ENCODE data around the gene CHDH.

The CHDH gene

DNA sequence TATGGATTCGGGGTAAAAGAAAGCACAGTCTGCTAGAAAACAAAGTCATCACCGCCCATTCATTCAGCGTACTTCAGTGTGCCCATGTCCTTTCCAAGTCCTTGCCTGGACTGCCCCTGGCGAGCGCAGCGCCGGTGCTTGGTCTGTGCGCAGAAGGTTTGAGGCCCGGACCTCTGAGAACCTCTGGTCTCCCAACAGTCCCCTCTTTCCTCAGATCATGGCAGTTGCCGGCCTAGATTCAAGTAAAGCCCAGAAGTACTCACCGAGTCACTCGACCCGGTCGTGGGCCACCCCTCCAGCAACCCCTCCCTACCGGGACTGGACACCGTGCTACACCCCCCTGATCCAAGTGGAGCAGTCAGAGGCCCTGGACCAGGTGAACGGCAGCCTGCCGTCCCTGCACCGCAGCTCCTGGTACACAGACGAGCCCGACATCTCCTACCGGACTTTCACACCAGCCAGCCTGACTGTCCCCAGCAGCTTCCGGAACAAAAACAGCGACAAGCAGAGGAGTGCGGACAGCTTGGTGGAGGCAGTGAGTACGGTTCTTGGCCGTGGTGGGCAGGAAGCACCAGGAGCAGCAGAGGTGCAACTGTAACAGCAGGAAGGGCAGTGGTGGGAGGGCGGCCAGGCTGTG lies 36.3 kb downstream of the CHDH start:
- in situ Hi-C loops (cut with HindIII; ENCODE audit: low sequenced_read_pairs) = no loop called here

DNA sequence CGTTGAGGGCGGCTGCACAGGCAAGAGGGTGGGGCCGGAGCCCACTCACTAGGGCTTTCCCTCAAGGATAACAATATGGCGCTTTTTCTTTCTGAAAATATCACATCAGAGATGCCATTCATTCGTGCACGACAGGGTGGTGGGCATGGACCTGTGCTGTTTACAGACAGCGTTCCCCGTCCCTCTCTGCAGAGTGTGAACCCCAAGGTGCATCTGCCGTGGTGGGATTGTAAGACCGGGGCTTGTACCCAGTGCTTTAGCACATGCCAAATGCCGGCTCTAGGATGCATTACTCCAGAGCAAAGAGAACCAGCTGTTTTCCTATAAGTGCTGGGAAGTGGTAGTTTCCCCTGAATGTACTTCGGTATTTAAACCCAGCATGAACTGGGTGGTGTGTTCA lies 37.0 kb downstream of the CHDH start:
- in situ Hi-C loops (cut with HindIII; ENCODE audit: low sequenced_read_pairs) = no loop called here

DNA sequence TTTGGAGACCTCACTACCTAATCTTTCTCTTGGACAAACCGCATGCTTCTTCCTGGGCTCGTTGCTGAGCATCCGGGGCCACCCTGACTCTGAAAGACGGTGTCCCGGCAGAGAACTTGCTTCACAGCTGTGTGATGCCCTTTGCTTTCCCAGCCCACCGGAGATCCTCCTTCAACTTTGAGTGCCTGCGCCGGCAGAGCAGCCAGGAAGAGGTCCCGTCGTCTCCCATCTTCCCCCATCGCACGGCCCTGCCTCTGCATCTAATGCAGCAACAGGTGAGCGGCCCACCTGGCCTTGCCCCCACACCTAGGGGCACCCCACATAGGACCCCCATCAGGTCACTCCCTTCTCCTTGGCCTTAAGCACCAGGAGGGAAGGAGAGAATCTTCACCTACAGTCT lies 37.7 kb downstream of the CHDH start:
- in situ Hi-C loops (cut with HindIII; ENCODE audit: low sequenced_read_pairs) = no loop called here

DNA sequence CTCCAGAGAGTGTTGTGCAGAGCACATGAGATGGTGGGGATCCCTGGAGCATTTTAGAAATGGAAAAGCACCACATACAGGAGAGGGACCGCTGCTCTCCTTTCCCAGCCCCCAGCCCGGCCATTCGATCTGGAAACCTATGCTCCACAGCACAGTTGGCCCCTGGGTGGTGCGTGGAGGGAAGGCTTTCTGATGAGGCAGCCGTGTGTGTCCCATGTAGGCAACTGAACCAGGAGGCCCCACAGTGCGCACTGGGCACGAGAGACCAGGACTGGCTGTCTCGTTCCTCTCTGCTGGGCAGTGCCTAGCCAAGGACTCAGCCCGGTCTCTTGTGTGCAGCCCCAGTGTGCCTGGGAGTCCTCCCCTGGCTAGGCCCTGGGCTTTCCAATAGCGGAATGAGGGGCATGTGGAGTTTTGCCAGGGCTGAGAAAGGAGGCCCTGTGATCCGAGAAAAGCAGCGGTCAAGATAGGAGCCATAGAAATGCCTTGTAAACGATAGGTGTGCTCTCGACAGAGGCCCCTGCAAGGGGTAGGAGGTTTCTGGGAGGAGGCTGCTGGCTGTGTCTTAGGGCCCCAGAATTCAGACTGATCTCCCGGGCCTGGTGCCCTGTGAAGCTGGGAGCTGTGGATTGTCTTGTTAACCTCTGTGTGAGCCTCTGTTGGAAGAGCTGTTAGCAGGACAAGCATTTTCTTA lies 39.0 kb downstream of the CHDH start:
- in situ Hi-C loops (cut with HindIII; ENCODE audit: low sequenced_read_pairs) = no loop called here

DNA sequence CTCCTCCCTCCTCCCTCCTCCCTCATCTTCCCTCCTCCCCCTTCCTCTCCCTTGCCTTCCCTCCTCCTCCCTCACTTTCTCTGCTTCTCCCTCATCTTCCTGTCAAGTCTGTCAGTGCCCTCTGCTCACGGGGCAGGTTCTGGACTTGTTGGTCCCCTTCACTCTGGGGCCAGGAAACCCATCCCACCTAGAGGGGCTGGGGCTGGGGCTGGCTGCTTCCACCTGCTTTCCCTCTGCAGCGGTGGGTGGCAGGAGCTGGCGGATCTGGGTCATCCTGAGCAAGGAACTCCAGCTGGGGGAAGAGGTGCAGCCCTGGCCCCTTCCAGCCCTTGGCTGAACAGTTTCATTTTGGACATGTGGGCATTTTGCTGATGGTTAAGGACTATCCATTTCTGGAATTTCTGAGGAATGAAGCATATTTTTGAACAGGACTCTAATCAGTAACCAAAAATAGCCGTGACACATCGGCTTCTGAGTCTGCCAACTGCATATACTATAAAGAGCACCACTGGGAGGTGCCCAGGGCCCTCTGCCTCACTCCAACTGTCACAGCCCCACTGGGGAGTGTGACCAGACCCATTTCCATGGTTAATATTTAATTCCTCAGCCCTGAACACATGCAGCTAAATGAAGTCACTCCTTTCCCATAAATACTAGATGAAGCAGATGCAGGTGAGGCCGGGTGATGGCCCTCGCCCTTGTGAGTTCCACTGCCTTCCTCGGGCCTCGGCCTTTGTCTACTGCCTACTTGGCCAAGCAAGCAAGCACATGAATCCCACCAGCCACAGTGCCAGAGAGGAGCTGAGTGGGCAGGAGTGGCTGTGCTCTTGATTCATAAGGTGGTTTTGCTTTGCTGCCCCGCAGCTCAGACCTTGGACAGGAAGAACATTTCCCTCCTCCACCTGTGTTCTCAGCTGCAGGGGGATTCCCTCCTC lies 39.8 kb downstream of the CHDH start:
- in situ Hi-C loops (cut with HindIII; ENCODE audit: low sequenced_read_pairs) = no loop called here

DNA sequence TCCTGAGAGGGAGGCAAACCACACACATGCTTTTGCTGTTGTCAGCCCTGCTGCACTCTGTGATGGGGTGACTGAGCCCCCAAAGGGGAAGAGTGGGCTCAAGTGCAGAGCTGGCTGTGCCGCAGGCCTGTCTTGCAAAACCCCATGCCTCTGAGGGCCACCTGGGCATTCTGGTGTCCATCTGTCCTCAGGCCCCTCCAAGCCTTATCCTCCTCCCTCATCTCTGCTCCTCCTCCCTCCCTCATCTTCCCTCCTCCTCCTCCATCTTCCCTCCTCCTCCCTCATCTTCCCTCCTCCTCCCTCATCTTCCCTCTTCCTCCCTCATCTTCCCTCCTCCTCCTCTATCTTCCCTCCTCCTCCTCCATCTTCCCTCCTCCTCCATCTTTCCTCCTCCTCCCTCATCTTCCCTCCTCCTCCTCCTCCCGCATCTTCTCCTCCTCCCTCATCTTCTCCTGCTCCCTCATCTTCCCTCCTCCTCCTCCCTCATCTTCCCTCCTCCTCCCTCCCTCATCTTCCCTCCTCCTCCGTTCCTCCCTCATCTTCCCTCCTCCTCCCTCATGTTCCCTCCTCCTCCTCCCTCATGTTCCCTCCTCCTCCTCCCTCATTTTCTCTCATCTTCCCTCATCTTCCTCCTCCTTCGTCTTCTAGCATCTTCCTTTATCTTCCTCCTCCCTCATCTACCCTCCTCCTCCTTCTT lies 40.6 kb downstream of the CHDH start:
- in situ Hi-C loops (cut with HindIII; ENCODE audit: low sequenced_read_pairs) = no loop called here

DNA sequence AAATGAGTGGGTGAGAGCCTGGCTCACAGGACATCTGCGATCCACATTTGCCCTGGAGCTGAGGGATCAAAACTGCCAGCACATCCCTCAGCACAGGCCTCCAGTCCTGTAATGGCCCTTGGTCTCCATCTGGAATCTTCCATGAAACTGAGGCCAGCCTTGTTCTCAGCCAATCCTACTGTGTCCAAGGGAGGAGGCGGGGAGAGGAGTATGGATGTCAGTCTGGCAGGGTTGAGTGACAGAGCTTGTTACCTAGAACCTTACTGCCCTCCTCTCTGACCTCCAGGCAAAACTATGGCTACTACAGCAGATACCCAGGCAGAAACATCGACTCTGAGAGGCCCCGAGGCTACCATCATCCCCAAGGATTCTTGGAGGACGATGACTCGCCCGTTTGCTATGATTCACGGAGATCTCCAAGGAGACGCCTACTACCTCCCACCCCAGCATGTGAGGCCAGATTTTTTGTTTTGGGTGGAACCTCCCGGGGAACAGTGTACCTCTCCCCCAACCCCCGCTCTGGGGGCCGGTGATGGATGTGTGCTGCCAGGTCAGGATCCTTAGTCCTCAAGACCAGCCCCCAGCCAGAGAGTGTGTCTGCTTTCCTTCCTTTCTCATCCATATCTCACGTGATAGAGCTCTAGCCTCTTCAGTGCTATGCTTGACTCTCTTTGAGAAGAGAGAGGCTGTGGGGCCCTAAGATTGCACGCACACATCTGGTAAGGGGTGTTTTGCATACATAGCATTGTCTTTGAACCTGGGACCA lies 41.3 kb downstream of the CHDH start:
- in situ Hi-C loops (cut with HindIII; ENCODE audit: low sequenced_read_pairs) = no loop called here

DNA sequence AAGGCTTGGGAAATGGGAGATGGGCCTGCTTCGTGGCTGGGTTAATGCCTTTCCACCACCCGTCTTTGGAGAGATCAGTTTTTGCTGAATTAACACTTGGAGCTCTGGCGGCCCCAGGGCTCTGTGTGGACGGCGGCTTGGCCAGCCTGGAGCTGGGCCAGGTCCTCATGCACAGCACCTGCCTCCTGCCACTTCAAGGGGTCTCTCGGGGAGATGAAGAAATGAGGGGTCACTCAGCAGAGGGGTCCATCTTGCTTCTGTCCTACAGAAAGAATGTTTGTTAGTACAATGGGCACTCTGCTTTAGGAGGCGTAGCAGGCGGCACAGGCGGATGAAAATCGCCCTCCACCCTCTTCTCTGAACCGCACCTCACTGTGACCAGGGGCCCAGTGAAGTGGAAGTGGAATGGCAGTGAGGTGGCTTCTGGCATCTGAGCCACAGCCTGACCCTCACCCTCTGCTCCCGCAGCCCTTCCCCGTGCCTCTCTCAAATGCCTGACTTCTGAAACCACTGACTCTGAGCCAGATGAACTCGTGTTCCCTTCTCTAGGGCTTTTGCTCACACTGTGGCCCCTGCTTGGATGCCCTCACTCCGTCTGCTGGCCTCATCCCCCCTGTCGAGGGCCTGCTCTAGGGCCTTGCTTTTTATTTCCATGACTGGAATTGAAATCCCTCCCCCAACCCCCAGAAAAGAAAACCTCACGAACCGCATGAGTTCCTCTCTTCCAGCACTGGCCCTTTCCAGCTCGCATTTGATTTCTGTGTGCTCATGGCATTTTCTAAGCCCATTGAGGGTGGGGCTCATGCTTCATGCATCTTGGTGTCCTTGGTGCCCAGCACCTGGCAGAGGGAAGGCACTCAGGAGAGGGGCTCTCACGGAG lies 42.2 kb downstream of the CHDH start:
- in situ Hi-C loops (cut with HindIII; ENCODE audit: low sequenced_read_pairs) = no loop called here

DNA sequence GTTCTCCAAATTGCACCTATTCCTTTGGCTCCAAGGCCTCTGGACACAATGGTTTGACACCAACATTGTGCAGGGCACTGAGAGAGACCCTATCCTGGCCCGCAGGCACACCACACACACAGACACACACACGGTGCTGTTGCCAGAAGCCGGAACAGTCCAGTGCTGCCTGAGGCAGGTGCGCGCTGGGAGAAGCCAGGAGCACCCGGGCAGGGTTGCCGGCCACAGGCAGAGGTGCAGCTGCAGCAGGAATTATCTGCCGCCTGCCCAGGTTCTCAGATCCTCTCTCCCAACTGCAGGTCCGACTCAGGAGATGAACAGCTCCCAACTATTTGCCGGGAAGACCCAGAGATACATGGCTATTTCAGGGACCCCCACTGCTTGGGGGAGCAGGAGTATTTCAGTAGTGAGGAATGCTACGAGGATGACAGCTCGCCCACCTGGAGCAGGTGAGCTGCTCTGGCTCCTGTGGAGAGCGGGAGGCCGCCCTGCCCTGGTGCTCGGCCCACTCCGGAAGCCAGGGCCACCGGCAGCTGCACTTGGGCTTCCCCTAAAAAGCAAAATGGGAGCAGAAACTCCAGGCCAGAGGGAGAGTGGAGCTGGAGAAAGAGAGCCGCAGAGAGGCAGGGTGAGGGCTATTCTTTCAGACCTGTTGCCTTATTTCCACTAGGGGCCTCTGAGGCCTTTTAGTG lies 42.9 kb downstream of the CHDH start:
- in situ Hi-C loops (cut with HindIII; ENCODE audit: low sequenced_read_pairs) = no loop called here

DNA sequence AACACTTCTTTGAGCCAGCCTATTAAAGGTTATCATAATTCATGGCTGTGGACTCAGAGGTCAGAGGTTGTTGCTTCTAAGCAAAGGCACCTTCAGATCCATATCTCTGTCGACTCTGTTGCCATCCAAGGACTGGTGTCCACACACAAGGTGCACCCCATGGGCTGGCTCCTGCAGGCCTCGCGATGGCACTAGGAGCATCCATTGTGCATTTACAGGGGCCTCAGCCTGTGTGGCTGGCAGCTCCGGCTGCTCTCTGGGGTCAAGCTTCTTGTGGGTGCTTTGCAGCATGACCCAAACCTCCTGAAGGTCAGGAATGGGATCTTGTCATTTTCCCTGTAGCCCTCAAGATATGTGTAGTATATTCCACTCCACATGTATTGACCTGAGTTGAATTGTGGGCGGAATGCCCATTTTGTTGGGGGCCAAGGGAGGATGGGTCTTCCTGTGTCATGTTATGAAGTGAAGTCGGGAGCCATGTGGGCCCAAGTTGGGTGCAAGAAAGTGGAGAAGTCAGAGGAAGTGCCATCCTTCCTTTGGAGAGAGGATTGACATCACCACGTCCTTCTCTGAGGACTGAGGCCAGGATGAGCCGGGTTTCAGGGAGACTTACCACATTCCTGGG lies 43.9 kb downstream of the CHDH start:
- in situ Hi-C loops (cut with HindIII; ENCODE audit: low sequenced_read_pairs) = no loop called here

DNA sequence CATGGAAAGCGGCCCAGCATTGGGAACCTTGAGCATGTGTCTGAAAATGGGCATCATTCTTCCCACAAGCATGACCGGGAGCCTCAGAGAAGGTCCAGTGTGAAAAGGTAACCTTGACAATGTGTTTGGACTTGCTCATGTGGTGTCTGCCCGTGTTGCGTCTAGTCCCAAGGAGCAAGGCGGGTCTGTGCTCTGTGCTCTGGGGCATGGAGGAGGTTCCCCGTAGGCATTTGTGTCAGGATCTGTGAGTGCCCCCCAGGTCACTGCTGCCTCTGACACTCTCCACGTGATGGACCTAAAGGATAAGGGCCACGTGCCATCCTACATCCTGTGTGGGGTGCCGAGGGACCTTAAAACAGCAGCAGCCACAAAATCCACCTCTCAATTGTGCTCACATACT lies 44.9 kb downstream of the CHDH start:
- in situ Hi-C loops (cut with HindIII; ENCODE audit: low sequenced_read_pairs) = no loop called here

DNA sequence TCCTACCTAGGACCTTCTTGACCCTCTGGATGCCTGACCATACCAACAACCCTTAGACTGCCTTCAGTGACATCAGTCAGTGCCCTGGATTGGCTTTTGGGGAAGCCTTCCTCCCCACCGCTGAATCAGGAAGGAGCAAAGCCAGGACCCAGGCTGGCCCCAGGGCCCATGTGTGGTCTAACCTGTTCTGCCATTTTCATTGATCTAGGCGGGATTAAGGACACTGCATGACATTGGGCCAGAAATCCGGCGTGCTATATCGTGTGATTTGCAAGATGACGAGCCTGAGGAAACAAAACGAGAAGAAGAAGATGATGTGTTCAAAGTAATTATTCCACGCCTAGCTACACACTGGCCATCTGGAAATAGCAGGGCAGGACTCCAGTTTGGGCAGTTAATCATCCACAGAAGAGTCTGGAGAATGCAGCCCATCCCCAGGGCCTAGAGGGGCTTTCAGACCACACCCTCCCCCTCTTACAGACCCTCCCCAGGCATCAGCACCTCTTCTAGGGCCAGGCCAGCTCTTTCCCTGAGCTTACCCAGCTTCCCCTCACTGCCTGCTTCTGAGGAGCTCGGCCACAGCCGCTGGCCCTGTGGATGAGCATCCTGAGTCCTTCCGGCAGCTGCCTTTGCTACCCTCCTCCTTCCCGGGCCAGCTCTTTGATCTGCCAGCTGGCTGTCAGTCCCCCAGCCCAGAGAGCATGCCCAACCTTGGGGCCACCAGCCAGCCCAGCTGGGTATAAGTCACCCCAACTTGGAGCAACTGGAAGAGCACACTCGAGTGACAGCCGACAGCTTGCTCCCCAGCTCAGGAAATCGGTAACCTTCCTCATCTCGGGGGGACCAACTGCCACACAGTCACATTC lies 45.9 kb downstream of the CHDH start:
- in situ Hi-C loops (cut with HindIII; ENCODE audit: low sequenced_read_pairs) = no loop called here

DNA sequence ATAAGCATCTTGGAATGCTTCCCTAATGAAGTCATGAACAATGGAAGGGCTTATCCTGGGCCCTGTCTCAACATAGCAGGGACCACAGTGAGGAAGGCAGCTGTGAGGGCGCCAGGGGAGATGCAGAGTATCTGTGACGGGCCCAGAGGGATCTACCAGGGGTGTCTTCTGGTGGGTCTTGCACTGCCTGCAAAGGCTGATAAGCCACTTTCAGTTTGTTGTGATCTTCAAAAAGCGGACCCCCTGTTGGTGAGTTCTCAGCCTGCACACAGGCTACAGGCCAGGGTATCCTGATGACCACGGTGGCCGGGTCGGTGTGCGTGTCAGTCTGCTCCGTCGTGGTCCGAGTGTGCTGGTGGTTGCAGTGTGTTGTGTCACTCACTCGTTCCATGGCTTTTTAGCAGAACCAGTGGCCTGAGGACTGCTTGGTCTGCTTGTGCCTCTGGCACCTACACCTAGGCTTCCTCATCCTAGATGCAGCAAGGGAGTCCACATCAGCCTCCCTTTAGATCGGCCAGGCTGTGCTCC lies 46.8 kb downstream of the CHDH start:
- in situ Hi-C loops (cut with HindIII; ENCODE audit: low sequenced_read_pairs) = no loop called here

DNA sequence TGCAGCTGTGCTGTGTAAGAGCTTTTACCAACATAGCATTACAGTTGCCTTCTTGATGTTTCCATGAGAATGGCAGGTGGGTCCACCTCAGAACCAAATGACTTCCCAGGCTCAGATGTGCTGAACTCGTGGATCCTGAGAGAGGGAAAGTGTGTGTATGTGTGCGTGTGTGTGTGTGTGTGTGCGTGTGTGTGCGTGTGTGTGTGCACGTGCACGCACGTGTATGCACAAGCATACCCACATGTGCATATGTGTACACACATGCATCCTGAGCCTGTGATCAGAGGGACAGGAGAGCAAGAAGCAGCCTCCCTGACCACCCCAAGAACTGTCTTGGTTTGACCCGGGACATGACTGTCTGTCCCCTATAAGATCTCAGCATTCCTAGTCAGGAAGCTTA lies 48.1 kb downstream of the CHDH start:
- in situ Hi-C loops (cut with HindIII; ENCODE audit: low sequenced_read_pairs) = no loop called here

DNA sequence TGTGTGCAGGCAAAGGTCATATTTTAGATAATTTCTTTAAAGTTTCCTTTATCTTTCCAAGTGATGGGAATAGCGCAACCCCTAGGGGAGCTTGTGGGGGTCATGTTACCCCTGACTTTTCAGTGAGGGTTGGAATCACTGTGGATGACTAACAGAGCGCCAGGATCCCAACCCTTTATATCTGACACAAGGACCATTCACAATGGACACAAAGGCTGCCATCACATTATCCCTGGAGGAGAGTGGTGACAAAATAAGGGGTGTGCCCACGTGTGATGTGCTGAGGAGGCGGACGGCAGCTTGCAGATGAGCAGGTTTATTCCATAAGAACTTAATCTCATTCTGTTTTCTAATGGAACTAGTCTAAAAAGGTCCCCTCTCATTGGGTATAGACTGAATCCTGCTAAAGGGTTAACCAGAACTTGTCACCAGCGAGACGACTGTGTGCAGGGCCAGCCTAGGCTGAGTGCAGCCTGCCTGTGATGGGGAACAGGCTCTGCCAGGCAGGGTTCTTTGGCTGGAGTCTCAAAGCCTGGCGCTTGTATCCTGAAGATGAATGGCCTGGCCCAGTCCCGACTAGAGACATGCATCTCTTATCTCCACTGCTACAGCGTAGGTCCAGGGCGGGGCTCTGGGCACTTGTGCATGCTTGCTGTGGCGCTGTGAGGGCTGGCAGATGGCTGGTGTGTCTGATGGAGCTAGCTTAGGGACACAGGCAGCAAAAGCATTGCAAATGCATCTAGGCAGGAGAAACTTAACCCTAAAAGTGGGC lies 50.2 kb downstream of the CHDH start:
- in situ Hi-C loops (cut with HindIII; ENCODE audit: low sequenced_read_pairs) = no loop called here

DNA sequence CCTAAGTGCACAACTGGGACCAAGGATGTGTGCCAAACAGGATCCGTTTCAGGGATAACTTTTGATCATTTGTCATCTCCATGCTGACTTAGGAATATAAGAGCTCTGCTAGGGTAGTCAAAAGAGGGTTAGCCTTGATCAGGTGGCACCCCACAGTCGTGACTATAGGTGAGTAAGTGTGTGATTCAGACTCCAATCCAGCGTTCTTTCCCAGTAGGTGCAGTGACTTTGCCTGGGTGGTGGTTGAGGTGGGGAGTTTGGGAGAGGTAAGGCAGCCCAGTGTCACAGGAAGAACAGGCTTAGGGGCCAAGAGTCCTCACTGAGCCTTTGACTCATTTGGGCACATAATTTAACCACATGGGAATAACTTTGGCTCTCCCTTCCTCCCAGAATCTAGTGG lies 51.0 kb downstream of the CHDH start:
- in situ Hi-C loops (cut with HindIII; ENCODE audit: low sequenced_read_pairs) = no loop called here

DNA sequence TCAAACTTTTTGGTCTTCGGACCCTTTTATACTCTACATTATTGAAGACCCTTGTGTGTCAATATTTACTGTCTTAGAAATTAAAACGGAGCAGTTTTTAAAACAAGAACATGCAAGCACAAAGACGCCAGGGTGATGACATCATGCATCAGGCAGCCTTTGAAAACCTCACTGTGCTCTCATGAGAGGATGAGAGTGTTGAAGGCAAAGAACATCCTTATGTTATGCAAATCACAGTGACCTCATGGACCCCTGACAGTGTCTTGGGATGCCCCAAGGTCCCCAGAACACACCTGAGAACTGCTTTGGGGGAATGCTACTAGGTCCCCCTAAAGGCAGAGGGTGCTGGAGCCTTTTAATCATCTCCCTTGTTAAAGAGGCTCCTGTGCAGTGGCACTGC lies 51.6 kb downstream of the CHDH start:
- in situ Hi-C loops (cut with HindIII; ENCODE audit: low sequenced_read_pairs) = no loop called here
